Body of pancreas (tissue), 4 donors: ENCODE data around the gene ZNF574. TPM values are rescaled to one million over a fixed set of nuclear protein-coding genes. Genes with fewer than 3 reads are reported as not detected.

Experiments
- ATAC-seq: fragments of 150-250 bp; one replicate; pipeline ENCODE4 v1.9.1; 2016
- DNase-seq, 4 donors: peaks; one replicate each; pipeline ENCODE4 v3.0.0-alpha.2; 2019
- H3K27ac ChIP-seq, 4 donors: fragments of 200-600 bp; sonication (generic); 1 replicate in 3 of 4; 2 replicates in 1 of 4; pipeline versions ENCODE4 v1.5.1 to v1.6.1; 2016 to 2019; ENCODE audit warnings: mild to moderate bottlenecking in 1 of 4, mixed read lengths in 1 of 4, moderate library complexity in 1 of 4
- H3K27me3 ChIP-seq, 2 donors: fragments of 200-600 bp; sonication (generic); one replicate each; pipeline ENCODE4 v1.6.0; 2016; ENCODE audit warnings: mild to moderate bottlenecking in 1 of 2
- H3K36me3 ChIP-seq, 2 donors: fragments of 200-600 bp; sonication (generic); replicated peaks in 1 of 2; 2 replicates each; pipeline ENCODE4 v1.5.1; 2016; ENCODE audit warnings: low read depth in 2 of 2; ENCODE audit not compliant: insufficient read depth in 1 of 2
- H3K4me1 ChIP-seq: fragments of 200-600 bp; sonication (generic); one replicate; pipeline ENCODE4 v1.6.0; 2016
- H3K4me3 ChIP-seq, 2 donors: fragments of 200-600 bp; sonication (generic); 1 replicate in 1 of 2; 2 replicates in 1 of 2; pipeline ENCODE4 v1.5.1; 2016 to 2019
- H3K9me3 ChIP-seq, 3 donors: fragments of 200-600 bp; sonication (generic); 1 replicate in 2 of 3; 2 replicates in 1 of 3; pipeline ENCODE4 v1.5.1; 2016
- POLR2A ChIP-seq, 3 donors: fragments of 450-650 bp; IDR thresholded peaks; one replicate each; pipeline ENCODE4 v1.6.1; 2016; ENCODE audit warnings: antibody characterized with exemption in 3 of 3, mild to moderate bottlenecking in 2 of 3
- WGBS, 2 donors: methylation state at CpG; one replicate each; pipeline ENCODE4 v1.1.5; 2017; 5-methylcytosine and 5-hydroxymethylcytosine counted together
- intact Hi-C: fragments of 100-400 bp; cut with DNase I; formaldehyde crosslinking; loops from one replicate; pipeline ENCODE4 v1.15.1; 2023
- total RNA-seq, 2 donors: library from RNA; depleted of rRNA; stranded (reverse); fragments of >200 nt; gene quantifications; one replicate each; pipeline ENCODE4 v1.1.0, GENCODE V29; 2016
- TF ChIP-seq, protein P1 (sequence below), 7 experiments: fragments of 450-650 bp in 4 of 7; fragments of 200-600 bp in 3 of 7; sonication (generic) in 3 of 7; IDR thresholded peaks; one replicate each; pipeline ENCODE4 v1.5.1; 2016 to 2019; ENCODE audit warnings: antibody characterized with exemption in 7 of 7

The ZNF574 gene
- total RNA-seq, 2 donors from 2014 or later: 8.6 to 14.2 TPM

DNA sequence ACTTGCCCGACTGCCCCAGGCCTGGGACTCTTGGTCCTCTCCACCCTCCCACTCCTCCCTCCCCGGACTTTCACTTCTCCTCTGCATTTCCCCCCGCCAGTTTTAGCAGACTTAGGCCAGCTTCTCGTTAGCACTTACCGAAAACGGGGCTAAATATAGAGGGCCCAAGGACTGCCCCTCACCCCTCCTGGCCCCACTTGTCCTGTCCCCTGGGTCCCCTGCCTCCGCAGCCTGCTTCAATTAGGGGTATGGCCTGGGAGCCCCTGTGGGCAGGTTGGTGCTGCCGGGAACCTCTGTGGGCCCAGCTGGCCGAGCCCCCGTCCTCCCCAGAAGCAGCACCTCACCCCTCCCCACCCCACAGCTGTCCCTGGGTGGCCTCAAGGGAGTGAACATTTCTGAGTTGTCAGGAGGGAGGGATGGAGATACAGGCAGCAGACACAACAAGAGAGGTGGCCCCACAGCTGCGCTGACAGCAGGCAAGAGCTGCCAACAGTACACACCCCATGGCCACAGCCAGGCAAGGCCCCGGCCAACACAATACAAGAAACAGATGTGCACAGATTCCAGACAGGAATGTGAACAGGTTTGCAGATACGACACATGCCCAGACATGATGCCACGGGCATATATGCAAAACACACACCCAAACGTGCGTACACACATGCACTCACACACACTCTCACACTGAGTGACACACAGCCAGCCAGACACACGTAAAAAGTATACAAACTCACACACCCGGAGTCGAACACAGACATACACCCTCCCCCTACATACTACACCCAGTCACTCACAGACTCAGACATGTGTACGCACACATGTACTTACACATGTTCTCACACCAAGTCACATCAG is 53.7 kb downstream of the ZNF574 start:
- intact Hi-C loops: loop anchor here (5.0 kb wide), 1 partner anchor 58 kb away; no protein-coding TSS in a partner anchor
- DNase-seq (peak in 1 of 4 donors; percentile 49), ATAC-seq (no peak)
- TF ChIP-seq POLR2A (IDR thresholded peaks at IDR 0.05): no peak
- TF ChIP-seq, protein P1, sequence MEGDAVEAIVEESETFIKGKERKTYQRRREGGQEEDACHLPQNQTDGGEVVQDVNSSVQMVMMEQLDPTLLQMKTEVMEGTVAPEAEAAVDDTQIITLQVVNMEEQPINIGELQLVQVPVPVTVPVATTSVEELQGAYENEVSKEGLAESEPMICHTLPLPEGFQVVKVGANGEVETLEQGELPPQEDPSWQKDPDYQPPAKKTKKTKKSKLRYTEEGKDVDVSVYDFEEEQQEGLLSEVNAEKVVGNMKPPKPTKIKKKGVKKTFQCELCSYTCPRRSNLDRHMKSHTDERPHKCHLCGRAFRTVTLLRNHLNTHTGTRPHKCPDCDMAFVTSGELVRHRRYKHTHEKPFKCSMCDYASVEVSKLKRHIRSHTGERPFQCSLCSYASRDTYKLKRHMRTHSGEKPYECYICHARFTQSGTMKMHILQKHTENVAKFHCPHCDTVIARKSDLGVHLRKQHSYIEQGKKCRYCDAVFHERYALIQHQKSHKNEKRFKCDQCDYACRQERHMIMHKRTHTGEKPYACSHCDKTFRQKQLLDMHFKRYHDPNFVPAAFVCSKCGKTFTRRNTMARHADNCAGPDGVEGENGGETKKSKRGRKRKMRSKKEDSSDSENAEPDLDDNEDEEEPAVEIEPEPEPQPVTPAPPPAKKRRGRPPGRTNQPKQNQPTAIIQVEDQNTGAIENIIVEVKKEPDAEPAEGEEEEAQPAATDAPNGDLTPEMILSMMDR (IDR thresholded peaks at IDR 0.05): no peak
- peaks cover 13% of the 10 kb centered on the region for H3K4me1 ChIP-seq
- H3K27me3 ChIP-seq: no peaks in the 10 kb centered on the region
- H3K9me3 ChIP-seq: no peaks in the 10 kb centered on the region
- H3K4me3 ChIP-seq: no peak overlapping the region
- no peaks in the 10 kb centered on the region for H3K36me3 ChIP-seq
- 53 to 64% methylated on average over 19 to 20 of the region's 20 CpGs for WGBS, 2 donors
- peak overlapping the region in 1 of 4 donors; percentile 59 for H3K27ac ChIP-seq

DNA sequence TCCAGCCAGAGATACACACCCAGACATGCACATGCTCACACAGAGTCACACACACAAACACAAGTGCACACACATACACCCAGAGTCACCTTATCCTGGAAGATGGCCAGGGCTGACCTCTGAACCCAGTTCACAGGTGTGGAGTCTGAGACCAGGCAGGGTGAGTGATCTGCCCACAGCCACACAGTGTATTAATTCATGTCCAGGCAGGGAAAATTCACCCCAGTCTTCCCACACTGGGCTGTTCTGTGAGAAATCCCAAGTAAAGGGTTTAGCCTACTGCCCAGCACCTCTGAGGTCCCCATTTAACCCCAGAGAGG is 54.2 kb downstream of the ZNF574 start:
- ATAC-seq (no peak), DNase-seq (no peak)
- no peaks in the 10 kb centered on the region for H3K27me3 ChIP-seq
- H3K9me3 ChIP-seq: no peaks in the 10 kb centered on the region
- H3K36me3 ChIP-seq: no peaks in the 10 kb centered on the region
- no peak for TF ChIP-seq POLR2A (IDR thresholded peaks at IDR 0.05)
- TF ChIP-seq, protein P1 (IDR thresholded peaks at IDR 0.05): no peak
- H3K4me3 ChIP-seq: no peak overlapping the region
- peaks cover 13% of the 10 kb centered on the region for H3K4me1 ChIP-seq
- no peak overlapping the region for H3K27ac ChIP-seq
- intact Hi-C loops: loop anchor here (5.0 kb wide), 1 partner anchor 57 kb away; no protein-coding TSS in a partner anchor

Other genes with a start within 250 kb of the ZNF574 start
- not detected for gene LYPD4, start 231.5 kb upstream of the ZNF574 start, total RNA-seq
- not detected for gene DMRTC2, start 231.1 kb upstream of the ZNF574 start, total RNA-seq
- gene RPS19, start 215.9 kb upstream of the ZNF574 start, total RNA-seq: 100 to 1,000 TPM; 454 to 832 TPM
- gene CD79A, start 198.9 kb upstream of the ZNF574 start, total RNA-seq: not detected
- 100 to 1,000 TPM in 1 of 2 donors, 10 to 100 TPM in 1; 43.8 to 104 TPM for gene ARHGEF1, start 193.0 kb upstream of the ZNF574 start, total RNA-seq
- not detected for gene ERFL, start 147.7 kb upstream of the ZNF574 start, total RNA-seq
- gene RABAC1, start 116.8 kb upstream of the ZNF574 start, total RNA-seq: 10 to 100 TPM; 87.3 to 88.5 TPM
- gene ATP1A3, start 81.9 kb upstream of the ZNF574 start, total RNA-seq: under 1 TPM in 1 of 2 donors, not detected in 1; 0.26 TPM
- gene GRIK5, start 6.0 kb upstream of the ZNF574 start, total RNA-seq: 1 to 10 TPM; 2.1 to 5.9 TPM
- gene POU2F2, start 56.3 kb downstream of the ZNF574 start, total RNA-seq: 1 to 10 TPM in 1 of 2 donors, under 1 TPM in 1; under 0.01 to 1.6 TPM
- gene DEDD2, start 141.5 kb downstream of the ZNF574 start, total RNA-seq: 10 to 100 TPM; 34.8 to 44.2 TPM
- gene ZNF526, start 144.1 kb downstream of the ZNF574 start, total RNA-seq: 1 to 10 TPM; 4.9 to 6.0 TPM
- gene GSK3A, start 166.4 kb downstream of the ZNF574 start, total RNA-seq: 10 to 100 TPM; 12.5 to 14.5 TPM
- 10 to 100 TPM; 10.6 to 31.6 TPM for gene ERF, start 179.0 kb downstream of the ZNF574 start, total RNA-seq
- 10 to 100 TPM; 40.5 to 61.0 TPM for gene CIC, start 193.1 kb downstream of the ZNF574 start, total RNA-seq
- gene PRR19, start 226.0 kb downstream of the ZNF574 start, total RNA-seq: under 1 TPM in 1 of 2 donors, not detected in 1; 0.52 TPM
- gene PAFAH1B3, start 226.5 kb downstream of the ZNF574 start, total RNA-seq: 10 to 100 TPM in 1 of 2 donors, 1 to 10 TPM in 1; 7.9 to 12.5 TPM
- not detected for gene TMEM145, start 237.1 kb downstream of the ZNF574 start, total RNA-seq
- 10 to 100 TPM in 1 of 2 donors, 1 to 10 TPM in 1; 9.9 to 24.1 TPM for gene MEGF8, start 249.5 kb downstream of the ZNF574 start, total RNA-seq